ENCODE data around the gene MRPL12. TPM values are rescaled to one million over a fixed set of nuclear protein-coding genes. Genes with fewer than 3 reads are reported as not detected.

Gene MRPL12
- total RNA-seq, 1 donor from 2014 or later = 157 TPM

- no peak for DNase-seq
- Histone ChIP-seq H3K4me1 (peaks cover 56% of the 10 kb centered on the region), H3K9me3 (replicated peaks) (no peaks in the 10 kb centered on the region), H3K27me3 (ENCODE audit: low read depth) (no peaks in the 10 kb centered on the region), H3K36me3 (peaks cover 27% of the 10 kb centered on the region), H3K27ac (replicated peaks) (peak overlapping the region; percentile 92), H3K4me3 (peak overlapping the region; percentile 96)
- intact Hi-C loops (cut with micrococcal nuclease) = no loop called here
- TF ChIP-seq CTCF (IDR thresholded peaks at IDR 0.05; ENCODE audit: borderline replicate concordance) = no peak
These were observed 20.0 kb upstream of the MRPL12 start for GRCh38 chr17:81683208-81683583.

GRCh38 chr17:81683584-81684441 lies 19.4 kb upstream of the MRPL12 start, which contains the start of the genes ARL16 and HGS:
Gene ARL16 (minus strand): TSS chr17:81683797. CDS start chr17:81683753, 44 bp downstream.
Gene HGS (plus strand): TSS chr17:81684011. CDS start chr17:81684067, 56 bp downstream.
- intact Hi-C loops (cut with micrococcal nuclease) = no loop called here
- Histone ChIP-seq H3K4me3 (peak within 1 kb of the TSS; percentile 96), H3K36me3 (peaks cover 33% of the 10 kb centered on the region), H3K9me3 (replicated peaks) (no peaks in the 10 kb centered on the region), H3K27me3 (ENCODE audit: low read depth) (no peaks in the 10 kb centered on the region), H3K4me1 (peaks cover 56% of the 10 kb centered on the region), H3K27ac (replicated peaks) (peak within 1 kb of the TSS; percentile 92)
- TF ChIP-seq CTCF (IDR thresholded peaks at IDR 0.05; ENCODE audit: borderline replicate concordance) = no peak
- peak; percentile 97 for DNase-seq

GRCh38 chr17:81684442-81684911 lies 18.7 kb upstream of the MRPL12 start:
- no peak for TF ChIP-seq CTCF (IDR thresholded peaks at IDR 0.05; ENCODE audit: borderline replicate concordance)
- H3K4me1 ChIP-seq = peaks cover 56% of the 10 kb centered on the region
- peak overlapping the region; percentile 96 for H3K4me3 ChIP-seq
- intact Hi-C loops (cut with micrococcal nuclease) = no loop called here
- no peak for DNase-seq
- no peaks in the 10 kb centered on the region for H3K9me3 ChIP-seq (replicated peaks)
- H3K27ac ChIP-seq (replicated peaks) = peak overlapping the region; percentile 92
- H3K36me3 ChIP-seq = peaks cover 40% of the 10 kb centered on the region
- no peaks in the 10 kb centered on the region for H3K27me3 ChIP-seq (ENCODE audit: low read depth)

GRCh38 chr17:81685108-81685507 lies 18.1 kb upstream of the MRPL12 start:
- Histone ChIP-seq H3K27ac (replicated peaks) (no peak overlapping the region), H3K4me1 (peaks cover 52% of the 10 kb centered on the region), H3K36me3 (peaks cover 46% of the 10 kb centered on the region), H3K9me3 (replicated peaks) (no peaks in the 10 kb centered on the region), H3K4me3 (peak overlapping the region; percentile 96), H3K27me3 (ENCODE audit: low read depth) (no peaks in the 10 kb centered on the region)
- intact Hi-C loops (cut with micrococcal nuclease) = no loop called here
- no peak for DNase-seq
- no peak for TF ChIP-seq CTCF (IDR thresholded peaks at IDR 0.05; ENCODE audit: borderline replicate concordance)

- Histone ChIP-seq H3K4me1 (peaks cover 44% of the 10 kb centered on the region), H3K27ac (replicated peaks) (no peak overlapping the region), H3K9me3 (replicated peaks) (no peaks in the 10 kb centered on the region), H3K27me3 (ENCODE audit: low read depth) (no peaks in the 10 kb centered on the region), H3K4me3 (no peak overlapping the region), H3K36me3 (peaks cover 61% of the 10 kb centered on the region)
- intact Hi-C loops (cut with micrococcal nuclease) = no loop called here
- TF ChIP-seq CTCF (IDR thresholded peaks at IDR 0.05; ENCODE audit: borderline replicate concordance) = no peak
- DNase-seq = no peak
These were observed 16.6 kb upstream of the MRPL12 start for GRCh38 chr17:81686614-81687013.
